Vagina (tissue), 2 donors: ENCODE results near the gene OSM.

ENCODE experiments used
- POLR2A ChIP-seq, 2 donors: fragments of 450-650 bp; IDR thresholded peaks; one replicate each; pipeline ENCODE4 v1.6.1; 2017; ENCODE audit warnings: antibody characterized with exemption in 2 of 2, mild to moderate bottlenecking in 2 of 2, moderate library complexity in 2 of 2
- POLR2AphosphoS5 ChIP-seq, 2 donors: sonication (generic); formaldehyde crosslinking; IDR thresholded peaks; one replicate each; pipeline ENCODE4 v1.9.0; 2017; ENCODE audit warnings: antibody characterized with exemption in 2 of 2, mild to moderate bottlenecking in 2 of 2, low read depth in 1 of 2; ENCODE audit not compliant: insufficient read depth in 1 of 2
- TF ChIP-seq, protein P1 (sequence below), 3 experiments: fragments of 450-650 bp in 2 of 3; fragments of 200-600 bp in 1 of 3; sonication (generic) in 1 of 3; IDR thresholded peaks; one replicate each; pipeline ENCODE4 v1.5.1; 2017 to 2019; ENCODE audit warnings: antibody characterized with exemption in 3 of 3, mild to moderate bottlenecking in 2 of 3, moderate library complexity in 2 of 3

DNA sequence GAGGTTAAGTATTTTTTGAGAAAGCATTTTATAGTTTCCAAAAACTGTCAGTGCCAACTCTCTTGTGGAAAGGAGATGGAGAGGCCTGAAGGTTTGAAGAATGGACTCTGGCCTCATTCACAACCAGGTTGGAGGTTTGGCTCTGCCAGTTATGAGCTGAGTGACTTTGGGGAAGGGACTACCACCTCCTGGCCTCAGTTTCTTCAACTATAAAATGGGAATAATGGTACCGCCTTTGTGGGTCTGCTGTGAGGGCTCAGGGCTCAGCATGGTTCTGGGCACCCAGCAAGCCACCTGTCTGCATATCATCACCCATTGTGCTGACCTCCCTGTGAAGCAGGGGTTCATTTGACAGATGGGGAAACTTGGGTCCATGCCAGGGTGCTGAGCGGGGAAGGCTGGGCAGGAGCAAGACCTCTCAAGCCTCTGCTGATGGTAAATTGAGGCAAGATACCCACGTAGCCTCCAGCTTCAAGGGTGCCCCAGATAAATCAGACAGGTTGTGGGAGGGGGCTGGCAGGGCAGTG is 16.5 kb downstream of the OSM start:
- no peak for TF ChIP-seq POLR2AphosphoS5 (IDR thresholded peaks at IDR 0.05; ENCODE audit: insufficient read depth in 1 of 2, low read depth in 1 of 2)
- TF ChIP-seq, protein P1, sequence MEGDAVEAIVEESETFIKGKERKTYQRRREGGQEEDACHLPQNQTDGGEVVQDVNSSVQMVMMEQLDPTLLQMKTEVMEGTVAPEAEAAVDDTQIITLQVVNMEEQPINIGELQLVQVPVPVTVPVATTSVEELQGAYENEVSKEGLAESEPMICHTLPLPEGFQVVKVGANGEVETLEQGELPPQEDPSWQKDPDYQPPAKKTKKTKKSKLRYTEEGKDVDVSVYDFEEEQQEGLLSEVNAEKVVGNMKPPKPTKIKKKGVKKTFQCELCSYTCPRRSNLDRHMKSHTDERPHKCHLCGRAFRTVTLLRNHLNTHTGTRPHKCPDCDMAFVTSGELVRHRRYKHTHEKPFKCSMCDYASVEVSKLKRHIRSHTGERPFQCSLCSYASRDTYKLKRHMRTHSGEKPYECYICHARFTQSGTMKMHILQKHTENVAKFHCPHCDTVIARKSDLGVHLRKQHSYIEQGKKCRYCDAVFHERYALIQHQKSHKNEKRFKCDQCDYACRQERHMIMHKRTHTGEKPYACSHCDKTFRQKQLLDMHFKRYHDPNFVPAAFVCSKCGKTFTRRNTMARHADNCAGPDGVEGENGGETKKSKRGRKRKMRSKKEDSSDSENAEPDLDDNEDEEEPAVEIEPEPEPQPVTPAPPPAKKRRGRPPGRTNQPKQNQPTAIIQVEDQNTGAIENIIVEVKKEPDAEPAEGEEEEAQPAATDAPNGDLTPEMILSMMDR (IDR thresholded peaks at IDR 0.05), result no peak
- TF ChIP-seq POLR2A (IDR thresholded peaks at IDR 0.05), result no peak
